Germinal center (tissue), 1 donor: ENCODE measurements around the gene SEMA7A.
A peak's percentile ranks its signal among the peaks of the same experiment; 100 is the strongest.

ENCODE experiments used
- DNase-seq: peaks from one replicate; pipeline ENCODE4 v3.0.0; 2012; ENCODE audit warnings: mixed read lengths, low spot score

SEMA7A gene

DNA sequence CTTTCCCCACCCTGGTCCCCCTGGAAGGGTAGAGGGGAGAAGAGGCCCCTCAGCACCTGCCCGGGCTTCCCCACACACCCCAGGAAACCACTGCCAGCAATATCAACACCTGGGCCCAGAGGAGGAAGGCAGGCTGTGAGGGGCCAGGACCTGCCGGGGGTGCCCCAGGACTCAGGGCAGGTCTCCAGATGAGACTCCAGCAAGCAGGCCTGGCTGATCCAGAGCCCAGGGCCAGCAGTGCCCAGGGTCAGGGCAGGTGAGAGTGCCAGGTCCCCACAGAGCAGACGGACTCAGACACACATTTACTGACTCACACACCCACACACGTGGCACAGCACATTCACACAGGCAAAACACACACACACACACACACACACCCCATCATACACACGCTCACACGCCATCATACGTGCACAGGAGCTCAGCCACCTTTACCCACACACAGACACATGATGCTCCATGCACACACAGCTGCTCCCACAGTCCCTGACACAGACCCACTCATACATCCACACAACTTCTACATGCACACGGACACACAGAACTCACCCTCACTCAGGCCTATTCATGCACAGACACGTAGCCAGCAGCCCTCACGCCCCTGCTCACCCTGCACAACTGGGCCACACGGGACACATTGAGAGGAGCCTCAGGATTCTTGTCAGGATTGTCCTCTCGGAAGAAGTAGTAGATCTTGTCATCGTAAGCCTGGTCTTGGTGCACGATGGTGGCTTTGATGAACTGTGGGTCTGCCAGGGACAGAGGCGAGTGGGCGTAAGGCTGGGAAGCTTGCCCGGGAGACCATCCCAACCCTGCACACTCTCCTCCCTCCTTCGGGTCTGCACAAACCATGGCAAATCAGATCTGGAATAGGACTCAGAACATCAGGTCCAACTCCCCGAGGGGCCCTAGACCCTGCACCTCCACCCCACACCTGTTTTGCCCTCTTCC, 17.5 kb downstream of the SEMA7A start:
- DNase-seq = no peak

DNA sequence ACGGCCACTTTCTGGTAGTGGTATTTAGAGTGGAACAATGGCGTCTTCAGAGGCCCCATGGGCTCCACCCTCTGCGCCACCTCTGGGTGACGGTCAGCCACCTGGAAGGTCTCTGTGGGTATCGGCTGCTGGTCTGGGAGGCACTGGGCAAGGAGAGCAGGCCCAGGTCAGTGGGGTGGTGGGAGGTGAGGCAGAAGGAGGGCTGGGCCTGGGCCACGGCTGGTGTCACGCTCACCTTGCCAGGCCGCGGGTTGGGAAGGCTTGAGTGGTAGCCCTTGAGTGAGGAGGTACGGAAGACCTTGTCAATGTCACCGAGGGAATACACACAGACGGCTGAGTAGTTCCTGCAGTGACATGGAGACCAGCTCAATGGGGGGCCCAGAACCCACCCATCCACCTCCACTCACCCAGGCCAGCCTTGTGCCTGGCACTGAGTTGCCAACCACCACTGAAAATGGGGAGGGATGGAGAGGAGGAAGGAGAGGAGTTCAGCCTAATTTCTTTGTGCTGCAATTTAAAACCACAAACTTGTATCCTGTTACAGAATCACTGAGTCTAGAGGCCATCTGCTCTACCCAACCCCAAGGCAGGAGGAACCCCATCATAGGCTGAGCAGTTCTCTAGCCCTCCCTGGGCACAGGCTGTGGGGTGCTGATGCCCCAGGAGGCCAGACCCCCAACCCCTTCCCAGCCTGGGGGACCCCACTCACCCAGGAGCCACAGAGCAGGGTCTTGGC, 19.0 kb downstream of the SEMA7A start:
- DNase-seq = no peak

DNA sequence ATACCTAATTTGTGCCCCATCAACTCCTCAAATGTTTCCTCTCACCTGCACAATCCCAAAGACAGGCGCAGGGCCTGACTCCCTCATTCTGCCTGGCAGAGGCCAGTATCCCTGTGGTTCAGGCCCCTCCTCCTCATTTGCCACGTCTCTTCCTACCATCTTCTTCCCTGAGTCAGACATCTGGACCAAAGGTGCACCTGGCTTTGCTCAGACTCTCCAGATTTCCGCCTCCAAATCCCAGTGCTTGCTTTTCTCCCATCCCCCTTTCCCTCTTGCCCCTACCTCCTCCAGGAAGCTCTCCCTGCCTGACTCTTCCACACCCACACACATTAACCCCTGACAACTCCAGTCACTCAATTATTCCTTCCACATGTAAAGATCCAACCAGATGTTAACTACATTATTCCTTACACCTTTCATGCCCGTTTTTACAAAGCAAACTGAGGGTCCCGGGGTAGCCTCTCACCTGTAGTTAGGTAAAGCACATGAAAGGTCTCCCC, 19.6 kb downstream of the SEMA7A start:
- DNase-seq = no peak

DNA sequence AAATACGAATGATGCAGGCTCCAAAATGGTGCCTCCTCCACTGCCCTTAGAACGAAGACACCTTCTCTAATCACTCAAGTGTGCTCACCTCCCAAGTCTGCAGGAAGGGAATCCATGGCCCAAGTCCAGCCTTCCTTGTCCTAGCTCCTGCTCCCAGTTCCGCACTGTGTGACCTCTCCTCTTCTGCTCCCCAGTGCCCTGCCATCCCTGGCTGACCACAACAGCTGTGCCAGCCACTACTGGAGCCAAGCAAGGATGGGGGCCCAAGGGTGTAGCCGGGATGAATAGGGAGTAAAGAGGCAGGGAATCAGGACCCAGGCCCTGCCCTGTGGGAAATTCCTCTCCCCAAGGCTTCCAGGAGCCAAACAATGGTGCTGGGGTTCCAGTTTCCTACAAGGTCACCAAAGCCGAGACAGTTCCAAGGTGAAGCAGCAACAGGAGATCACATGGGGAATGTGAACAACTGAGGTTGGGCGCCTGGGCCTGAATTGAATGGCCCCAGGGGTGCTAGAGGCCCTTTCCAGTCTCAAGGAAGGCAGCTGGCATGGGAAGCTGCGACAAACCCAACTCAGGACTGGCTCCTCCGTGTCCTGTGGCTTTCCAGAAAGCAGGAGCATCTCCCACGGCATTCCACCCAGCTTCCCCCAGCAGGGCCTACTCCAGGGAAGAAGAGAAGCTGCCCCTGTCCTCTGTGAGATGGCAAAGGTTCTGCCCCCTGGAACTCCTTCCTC, 20.2 kb downstream of the SEMA7A start:
- no peak for DNase-seq

DNA sequence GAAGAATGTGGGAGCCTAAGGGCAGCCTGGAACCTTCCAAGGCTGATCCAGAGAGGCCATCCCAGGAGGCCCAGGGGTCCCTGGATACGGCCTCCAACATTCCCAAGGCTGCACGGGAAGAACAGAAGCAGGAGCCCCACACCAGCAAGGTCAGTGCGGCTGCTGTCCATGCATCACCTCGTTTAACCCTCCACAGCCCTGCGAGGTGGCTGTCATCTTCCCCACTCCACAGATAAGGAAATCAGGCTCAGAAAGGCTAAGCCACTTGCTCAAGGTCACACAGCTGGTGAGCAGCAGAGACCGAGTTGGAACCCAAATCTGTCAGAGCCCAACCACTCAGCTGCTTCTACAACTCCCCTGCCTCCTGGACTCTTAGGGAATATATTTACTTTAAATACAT, 21.6 kb downstream of the SEMA7A start:
- no peak for DNase-seq

DNA sequence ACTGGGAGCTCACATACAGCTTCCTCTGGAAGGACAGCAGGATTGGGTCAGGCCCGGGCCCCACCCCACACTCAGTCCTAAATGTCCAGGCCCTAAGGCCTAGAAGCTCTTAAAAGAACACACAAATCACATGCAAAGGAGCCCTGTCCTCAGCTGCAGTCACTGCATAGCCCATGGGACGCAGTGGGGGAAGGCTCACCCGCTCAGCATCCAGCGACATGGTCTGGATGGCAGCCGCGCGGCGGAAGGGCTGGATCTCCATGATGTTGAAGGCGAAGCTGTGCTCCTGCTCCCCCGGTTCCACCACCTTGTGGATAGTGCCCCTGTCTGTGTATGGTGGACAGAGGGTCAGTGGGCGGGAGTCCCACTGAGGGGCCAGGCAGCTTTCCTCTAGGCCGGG, 22.1 kb downstream of the SEMA7A start:
- no peak for DNase-seq

DNA sequence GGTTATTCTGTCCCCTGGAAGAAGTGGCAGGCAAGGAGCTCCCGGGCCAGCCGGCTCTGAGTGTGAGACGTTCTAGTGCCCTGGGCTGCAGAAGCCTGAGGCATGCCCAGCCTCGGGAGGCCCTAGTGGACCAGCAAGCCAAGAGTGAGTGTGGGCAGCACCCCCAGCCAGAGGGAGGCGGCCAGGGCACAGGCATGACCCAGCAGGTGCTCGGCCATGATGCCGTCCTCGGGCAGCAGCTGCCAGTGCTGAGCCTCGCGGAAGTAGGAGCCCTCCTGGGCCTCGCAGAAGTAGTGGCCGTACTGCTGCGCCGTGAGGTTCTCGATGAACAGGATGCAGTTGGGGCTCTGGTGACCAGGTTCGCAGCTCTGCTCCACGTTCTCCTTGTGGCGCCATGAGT, 23.3 kb downstream of the SEMA7A start:
- no peak for DNase-seq

DNA sequence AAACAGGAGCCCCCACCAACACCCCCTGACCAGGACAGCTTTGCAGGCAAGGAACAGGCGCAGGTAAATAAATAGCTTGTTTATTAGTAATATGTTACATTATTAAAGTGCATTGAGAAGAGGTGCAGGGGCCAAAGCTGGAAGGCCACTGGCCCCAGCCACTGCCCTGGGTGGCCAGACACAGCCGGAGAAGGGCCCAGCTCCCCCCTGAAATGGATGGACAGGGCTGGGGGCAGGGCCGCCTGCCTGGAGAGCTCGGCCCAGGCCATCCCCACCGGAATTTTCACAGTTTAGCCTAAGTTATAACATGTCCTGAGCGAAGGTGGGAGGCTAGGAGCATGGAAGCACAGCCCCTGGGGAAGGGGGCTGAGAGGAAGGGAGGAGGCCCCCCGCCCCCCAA, 24.5 kb downstream of the SEMA7A start:
- DNase-seq = no peak

DNA sequence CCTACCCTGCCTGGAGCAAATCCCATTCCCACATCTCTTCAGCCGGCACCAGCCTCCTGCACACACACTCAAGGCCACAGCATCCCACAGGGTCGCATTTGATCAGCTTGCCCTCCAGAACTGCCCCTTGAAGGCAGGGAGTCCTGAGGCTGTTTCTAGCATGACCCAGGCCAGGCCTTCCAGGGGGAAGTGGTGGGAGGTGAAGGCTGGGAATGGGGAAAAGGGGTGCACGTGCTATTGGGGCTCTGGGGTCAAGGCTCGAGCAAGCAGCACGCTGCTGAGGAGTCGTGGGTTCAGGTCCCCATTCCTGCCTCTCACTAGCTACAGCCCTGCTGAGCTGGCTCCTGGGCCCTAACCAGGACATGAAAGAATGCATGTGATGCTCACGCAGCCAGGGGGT, 24.9 kb downstream of the SEMA7A start:
- no peak for DNase-seq

DNA sequence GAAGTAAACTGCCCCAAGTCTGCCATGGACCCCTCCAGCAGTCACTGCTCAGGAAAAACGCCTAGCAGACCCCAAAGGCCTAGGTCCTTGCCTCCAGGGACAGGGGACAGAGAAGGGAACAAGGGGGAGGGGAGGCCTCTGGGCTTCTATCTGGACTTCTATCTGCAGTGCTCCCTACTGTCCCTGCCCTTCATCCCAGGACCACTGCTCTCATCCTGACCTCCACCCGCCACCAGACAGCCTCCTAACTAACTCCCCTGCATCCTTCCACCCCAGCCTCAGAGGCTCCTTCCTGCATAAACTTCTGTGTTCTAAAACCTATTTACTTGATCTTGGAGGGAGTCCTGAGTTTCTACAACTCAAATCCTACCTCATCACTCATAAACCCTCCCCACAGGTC, 25.4 kb downstream of the SEMA7A start:
- DNase-seq = no peak

DNA sequence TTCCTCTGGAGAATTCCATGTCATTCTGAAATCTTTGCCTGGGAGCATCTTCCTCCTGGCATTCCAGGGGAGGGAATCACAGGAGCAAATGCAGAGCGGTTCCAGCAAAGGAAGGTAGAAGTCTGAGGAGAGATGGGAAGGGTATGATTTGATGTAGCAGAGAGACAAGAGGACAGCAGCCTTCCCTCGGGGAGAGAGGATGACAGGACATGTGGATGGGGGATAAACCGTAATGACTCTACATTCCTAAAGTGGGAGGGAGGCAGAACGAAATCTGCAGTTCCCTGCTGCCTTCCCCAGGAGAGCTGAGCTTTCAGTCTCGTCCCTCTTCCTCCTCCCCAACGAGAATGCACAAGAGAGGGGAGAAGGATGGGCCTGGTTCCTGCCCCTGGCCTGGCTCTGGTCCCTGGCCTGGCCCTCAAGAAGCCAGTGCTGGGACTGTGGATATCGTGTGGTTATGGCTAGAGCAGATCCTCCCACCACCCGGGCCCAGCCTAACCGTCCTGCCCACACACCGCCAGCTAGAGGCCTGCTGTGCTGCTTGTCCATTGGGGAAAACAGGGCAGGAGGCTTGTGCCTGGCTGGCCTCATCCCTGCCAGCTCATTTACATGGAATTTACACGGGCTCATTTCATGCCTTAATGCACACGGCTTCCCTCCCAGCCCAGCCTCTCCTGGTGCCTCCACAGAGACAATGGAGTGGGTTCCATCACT, 26.6 kb downstream of the SEMA7A start:
- no peak for DNase-seq

DNA sequence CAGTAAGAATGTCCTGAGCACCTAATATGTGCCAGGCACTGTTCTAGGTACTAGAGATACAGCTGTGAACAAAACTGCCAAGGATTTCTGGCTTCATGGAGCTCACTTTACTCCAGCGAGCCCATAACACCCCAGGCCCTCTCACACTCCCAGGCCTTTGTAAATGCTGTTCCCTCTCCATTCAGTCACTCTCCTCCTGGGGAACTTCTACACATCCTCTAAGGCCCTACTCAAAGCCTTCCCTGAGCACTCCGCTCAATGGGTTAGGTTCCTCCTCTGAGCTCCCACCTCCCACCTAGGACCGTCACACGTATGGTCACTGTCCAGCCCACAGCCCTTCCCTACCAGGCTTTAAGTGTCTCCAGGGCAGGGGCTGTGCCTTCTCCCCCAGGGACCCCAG, 27.2 kb downstream of the SEMA7A start:
- no peak for DNase-seq

DNA sequence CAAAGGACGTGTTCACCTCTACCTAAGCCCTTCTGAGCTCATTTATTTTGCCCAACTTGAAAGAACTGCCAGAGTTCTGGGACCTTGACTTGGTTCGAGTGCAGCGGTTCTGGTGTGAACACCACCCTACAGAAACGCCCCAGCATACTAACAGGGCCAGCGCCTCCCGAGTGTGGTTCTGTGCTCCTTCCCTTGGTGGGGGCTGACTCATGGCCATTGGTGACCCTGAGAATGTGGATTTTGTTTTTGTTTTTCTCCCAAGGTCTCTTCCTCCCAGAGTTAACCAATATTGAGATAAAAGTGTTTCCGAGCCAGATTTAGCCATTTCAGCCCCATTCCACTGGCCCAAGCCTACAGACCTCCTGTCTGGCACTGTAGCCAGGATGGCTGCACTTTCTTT, 27.9 kb downstream of the SEMA7A start:
- no peak for DNase-seq

DNA sequence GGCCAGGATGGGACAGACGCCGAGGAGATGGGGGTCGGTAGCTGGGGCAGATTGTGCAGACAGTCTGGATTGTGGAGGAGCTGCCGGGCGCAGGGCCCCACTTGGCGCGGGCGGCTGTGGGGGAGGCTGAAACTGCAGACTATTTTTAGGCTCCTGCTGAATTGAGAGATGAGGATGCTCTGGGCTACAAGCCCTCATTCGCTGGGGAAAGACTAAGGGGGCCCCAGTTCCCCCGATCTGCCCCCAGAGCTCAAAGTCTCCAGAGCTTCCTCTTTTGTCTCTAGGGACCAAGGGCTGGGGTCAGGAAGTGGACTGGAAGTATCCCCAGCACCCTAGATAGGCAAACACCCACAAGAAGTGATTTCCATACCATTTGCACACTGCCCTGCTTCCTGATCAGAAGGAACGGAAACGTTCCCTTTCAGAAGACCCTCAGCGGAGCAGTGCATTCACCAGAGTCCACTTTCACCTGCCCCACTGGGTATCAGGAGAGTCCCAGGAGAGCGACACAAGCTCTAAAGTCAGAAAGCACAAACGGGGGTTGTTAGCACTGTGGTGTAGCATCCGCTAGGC, 29.7 kb downstream of the SEMA7A start:
- DNase-seq = peak; percentile 77

DNA sequence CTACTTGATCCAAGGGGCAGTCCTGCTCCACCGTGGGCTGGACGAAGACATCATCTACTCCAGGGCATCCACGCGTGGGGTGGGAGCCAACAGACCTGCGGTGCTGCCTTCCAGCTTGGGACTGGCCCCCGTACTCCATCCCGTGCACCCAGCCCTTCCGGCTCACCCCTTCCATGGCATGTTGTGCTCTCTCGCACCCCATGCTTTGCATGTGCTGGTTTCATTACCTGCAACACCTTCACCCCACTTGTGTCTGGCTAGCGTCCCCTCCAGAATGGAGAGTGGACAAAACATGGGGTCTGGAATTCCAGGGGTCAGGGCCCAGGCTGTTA, 30.2 kb downstream of the SEMA7A start:
- peak; percentile 73 for DNase-seq

DNA sequence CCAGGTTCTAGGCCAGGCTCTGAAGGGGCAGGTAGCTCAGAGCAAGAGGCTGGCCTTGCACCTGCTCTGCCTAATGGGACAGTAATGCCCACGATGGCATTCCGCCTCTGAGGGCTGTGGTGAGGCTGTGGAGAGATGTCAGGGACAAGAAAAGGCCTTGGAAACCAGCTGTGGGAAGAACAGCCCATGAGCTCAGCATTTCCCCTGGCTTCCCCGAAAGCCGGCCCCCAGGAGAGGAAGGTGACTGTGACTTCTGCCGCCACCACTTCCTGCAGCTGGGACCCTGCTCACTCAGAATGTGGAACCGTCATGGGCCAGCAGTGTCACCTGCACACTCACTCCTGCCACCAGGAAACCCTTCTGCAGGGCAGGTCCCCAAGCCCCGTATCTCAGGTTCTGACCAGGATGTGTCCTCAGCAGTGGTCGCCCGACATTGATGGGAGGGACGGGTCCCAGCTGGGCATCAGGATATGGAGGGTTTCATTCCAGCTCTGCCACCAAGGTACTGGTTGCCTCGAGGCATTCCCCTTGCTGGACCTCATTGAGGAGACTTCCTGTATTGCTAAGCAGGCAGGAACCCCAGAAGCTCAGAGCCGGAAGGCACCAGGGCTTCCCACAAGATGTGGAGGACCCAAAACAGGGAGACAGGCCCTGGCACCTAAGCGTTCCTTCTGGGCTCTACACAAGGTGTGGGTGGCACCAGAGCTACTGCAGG, 30.7 kb downstream of the SEMA7A start:
- peak; percentile 80 for DNase-seq

DNA sequence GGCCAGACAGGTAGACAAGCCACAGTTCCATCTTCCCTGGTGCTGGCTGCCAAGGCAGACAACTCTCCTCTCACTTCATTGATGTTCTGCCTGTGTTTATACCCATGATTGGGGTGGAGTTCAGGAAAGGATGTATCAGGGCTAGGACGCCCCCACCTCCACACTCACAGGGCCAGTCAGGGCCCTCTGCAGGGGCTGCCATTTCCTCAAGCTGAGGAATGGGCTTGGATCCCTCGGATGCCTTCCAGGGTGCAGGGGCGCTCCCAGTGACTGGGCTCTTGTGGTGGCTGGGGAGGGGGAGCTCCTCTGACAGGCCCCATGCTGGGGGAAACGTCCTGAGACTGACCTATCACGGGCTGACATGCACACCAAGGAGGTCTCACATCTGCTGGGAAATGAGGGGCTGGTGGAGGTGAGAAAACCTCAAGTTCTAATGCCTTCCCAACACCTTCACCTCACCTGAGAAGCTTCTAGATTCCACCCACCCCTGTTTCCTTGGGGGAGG, 31.4 kb downstream of the SEMA7A start:
- no peak for DNase-seq

DNA sequence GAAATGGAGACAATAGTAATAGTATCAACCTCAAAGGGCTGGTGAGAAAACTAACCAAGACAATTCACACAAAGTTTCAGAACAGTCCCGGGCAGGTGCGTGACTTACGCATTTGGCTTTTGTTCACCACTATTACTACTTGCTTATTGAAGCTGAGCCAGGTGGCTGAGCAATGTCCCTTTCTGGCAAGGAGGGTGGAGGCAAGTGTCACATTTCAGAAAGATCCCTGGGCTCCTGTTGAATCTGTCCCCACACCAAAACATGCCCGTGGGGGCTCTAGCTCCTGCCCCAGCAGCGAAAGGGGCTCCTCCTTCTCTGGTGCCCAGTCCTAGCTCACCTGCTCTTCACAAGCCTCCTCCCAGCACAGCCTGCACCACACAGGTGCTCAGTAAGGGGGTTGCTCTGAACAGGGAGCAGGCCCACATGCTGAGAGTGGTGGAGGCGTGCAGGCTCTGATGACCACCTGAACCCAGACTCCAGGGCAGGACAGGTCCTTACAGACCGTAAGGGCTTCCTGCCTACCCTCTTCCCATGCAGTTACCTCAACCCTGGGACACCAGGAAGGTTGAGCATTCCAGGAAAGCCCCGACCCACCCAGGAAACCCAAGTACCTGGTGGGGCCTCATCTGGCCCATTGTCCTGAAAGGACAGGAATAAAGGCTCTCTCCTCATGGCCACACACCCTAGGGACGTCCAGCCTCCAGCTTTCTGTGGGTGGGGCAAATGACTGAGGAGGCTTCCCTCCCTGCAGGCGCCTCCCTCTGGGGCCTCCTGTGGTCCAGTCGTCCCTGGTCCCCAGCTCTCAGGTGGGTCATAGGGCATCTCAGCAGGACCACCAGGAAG, 32.6 kb downstream of the SEMA7A start:
- DNase-seq = no peak

DNA sequence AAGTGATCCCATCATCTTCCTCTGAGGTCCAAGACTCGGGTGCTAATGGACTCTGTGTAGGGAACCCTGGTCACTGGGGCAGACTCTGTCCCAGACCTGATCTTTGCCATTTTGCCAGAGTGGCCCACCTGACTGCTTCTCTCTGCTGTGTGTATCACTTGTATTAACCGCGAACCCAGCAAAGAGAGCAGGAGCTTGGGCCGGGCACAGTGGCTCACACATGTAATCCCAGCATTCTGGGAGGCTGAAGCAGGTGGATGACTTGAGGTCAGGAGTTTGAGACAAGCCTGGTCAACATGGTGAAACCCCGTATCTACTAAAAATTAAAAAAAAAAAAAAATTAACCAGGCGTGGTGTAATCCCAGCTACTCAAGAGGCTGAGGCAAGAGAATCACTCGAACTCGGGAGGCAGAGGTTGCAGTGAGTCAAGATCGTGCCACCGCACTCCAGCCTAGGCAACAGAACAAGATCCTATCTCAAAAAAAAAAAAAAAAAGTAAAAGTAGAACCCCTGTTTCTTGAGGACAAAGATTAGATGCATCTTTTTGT, 33.4 kb downstream of the SEMA7A start:
- DNase-seq = no peak
